ENCODE results near the gene RBP5. TPM values are rescaled to one million over a fixed set of nuclear protein-coding genes. Genes with fewer than 3 reads are reported as not detected.

RBP5 gene
- total RNA-seq, 1 donor = not detected

GRCh38 chr12:7136071-7136470 is 7.4 kb upstream of the RBP5 start:
- TF ChIP-seq CTCF (IDR thresholded peaks at IDR 0.05; ENCODE audit: insufficient read depth, low read length) = no peak
- no peak overlapping the region for H3K4me3 ChIP-seq (ENCODE audit: low read depth, low read length)
- DNase-seq (ENCODE audit: low read depth) = no peak

GRCh38 chr12:7134396-7135166 is 5.9 kb upstream of the RBP5 start:
- no peak for TF ChIP-seq CTCF (IDR thresholded peaks at IDR 0.05; ENCODE audit: insufficient read depth, low read length)
- DNase-seq (ENCODE audit: low read depth) = no peak
- H3K4me3 ChIP-seq (ENCODE audit: low read depth, low read length) = no peak overlapping the region

- H3K4me3 ChIP-seq (ENCODE audit: low read depth, low read length) = no peak overlapping the region
- DNase-seq (ENCODE audit: low read depth) = no peak
- no peak for TF ChIP-seq CTCF (IDR thresholded peaks at IDR 0.05; ENCODE audit: insufficient read depth, low read length)
Observed at GRCh38 chr12:7131502-7131866, 2.8 kb upstream of the RBP5 start.

GRCh38 chr12:7130701-7131501 is 2.2 kb upstream of the RBP5 start:
- DNase-seq (ENCODE audit: low read depth) = peak; percentile 44
- H3K4me3 ChIP-seq (ENCODE audit: low read depth, low read length) = peak overlapping the region; percentile 78
- TF ChIP-seq CTCF (IDR thresholded peaks at IDR 0.05; ENCODE audit: insufficient read depth, low read length) = no peak

GRCh38 chr12:7129872-7130691 is 1.4 kb upstream of the RBP5 start, which contains the start of gene CLSTN3:
TSS of gene CLSTN3 (plus strand) at chr12:7130371. CDS start at chr12:7130649, 278 bp downstream.
- TF ChIP-seq CTCF (IDR thresholded peaks at IDR 0.05; ENCODE audit: insufficient read depth, low read length) = no peak
- DNase-seq (ENCODE audit: low read depth) = peak; percentile 76
- H3K4me3 ChIP-seq (ENCODE audit: low read depth, low read length) = peak within 1 kb of the TSS; percentile 78

- peak overlapping the region; percentile 78 for H3K4me3 ChIP-seq (ENCODE audit: low read depth, low read length)
- no peak for DNase-seq (ENCODE audit: low read depth)
- no peak for TF ChIP-seq CTCF (IDR thresholded peaks at IDR 0.05; ENCODE audit: insufficient read depth, low read length)
Observed at GRCh38 chr12:7129287-7129871, 690 bp upstream of the RBP5 start.
